Neural crest cell (in vitro differentiated cells): ENCODE results near the gene C20orf204. TPM values are rescaled to one million over a fixed set of nuclear protein-coding genes. Genes with fewer than 3 reads are reported as not detected.

Source experiments
- DNase-seq: peaks from one replicate; pipeline ENCODE4 v3.0.0; 2021; ENCODE audit warnings: low read depth, mixed read lengths, low spot score
- H3K27ac Mint-ChIP-seq: one replicate; pipeline ENCODE4 v1.8.0; 2021; ENCODE audit warnings: mild to moderate bottlenecking, mixed read lengths; ENCODE audit not compliant: unreplicated experiment
- H3K27me3 Mint-ChIP-seq: 2 replicates; pipeline ENCODE4 v1.8.0; 2021; ENCODE audit warnings: low read depth, mild to moderate bottlenecking, mixed read lengths
- H3K36me3 Mint-ChIP-seq: 2 replicates; pipeline ENCODE4 v1.8.0; 2021; ENCODE audit warnings: low read depth, mild to moderate bottlenecking, mixed read lengths
- H3K4me1 Mint-ChIP-seq: 2 replicates; pipeline ENCODE4 v1.8.0; 2021; ENCODE audit warnings: mixed read lengths
- H3K4me3 Mint-ChIP-seq: one replicate; pipeline ENCODE4 v1.8.0; 2021; ENCODE audit warnings: mild to moderate bottlenecking, mixed read lengths
- H3K9me3 Mint-ChIP-seq: 2 replicates; pipeline ENCODE4 v1.8.0; 2021; ENCODE audit warnings: mixed read lengths
- CTCF ChIP-seq: fragments of 200-600 bp; sonication (generic); conservative IDR thresholded peaks from 2 replicates; pipeline ENCODE4 v1.5.0; 2021; ENCODE audit warnings: antibody characterized with exemption, mild to moderate bottlenecking
- total RNA-seq: library from RNA; stranded (reverse); gene quantifications from 2 replicates; pipeline ENCODE4 v1.2.1, GENCODE V29; 2021

Gene C20orf204
- total RNA-seq, 1 donor from 2014 or later = 2.3 TPM

GRCh38 chr20:64058536-64058935 lies 22.6 kb downstream of the C20orf204 start:
- no peak for TF ChIP-seq CTCF
- Mint-ChIP-seq H3K4me3 (no peak overlapping the region), H3K9me3 (no peaks in the 10 kb centered on the region), H3K4me1 (peaks cover 11% of the 10 kb centered on the region), H3K27ac (no peak overlapping the region), H3K36me3 (no peaks in the 10 kb centered on the region), H3K27me3 (peaks cover 9% of the 10 kb centered on the region)
- DNase-seq = no peak

GRCh38 chr20:64062276-64062595 lies 26.3 kb downstream of the C20orf204 start:
- DNase-seq = no peak
- Mint-ChIP-seq H3K27me3 (peaks cover 2% of the 10 kb centered on the region), H3K36me3 (no peaks in the 10 kb centered on the region), H3K9me3 (no peaks in the 10 kb centered on the region), H3K4me1 (peaks cover 24% of the 10 kb centered on the region), H3K4me3 (peak overlapping the region; percentile 96), H3K27ac (no peak overlapping the region)
- TF ChIP-seq CTCF = no peak

- TF ChIP-seq CTCF = no peak
- Mint-ChIP-seq H3K9me3 (no peaks in the 10 kb centered on the region), H3K4me1 (peaks cover 24% of the 10 kb centered on the region), H3K36me3 (no peaks in the 10 kb centered on the region), H3K27me3 (peaks cover 2% of the 10 kb centered on the region), H3K4me3 (peak within 1 kb of the TSS; percentile 96), H3K27ac (peak within 1 kb of the TSS; percentile 96)
- peak; percentile 91 for DNase-seq
Observed at GRCh38 chr20:64062596-64063388, 26.8 kb downstream of the C20orf204 start, which contains the start of gene TCEA2. TSS of gene TCEA2 (plus strand) at chr20:64063198. CDS start at chr20:64063313, 115 bp downstream.

GRCh38 chr20:64063389-64064144 lies 27.6 kb downstream of the C20orf204 start:
- peak overlapping the region; percentile 96 for H3K4me3 Mint-ChIP-seq
- peaks cover 24% of the 10 kb centered on the region for H3K4me1 Mint-ChIP-seq
- peaks cover 2% of the 10 kb centered on the region for H3K27me3 Mint-ChIP-seq
- peak overlapping the region; percentile 96 for H3K27ac Mint-ChIP-seq
- H3K9me3 Mint-ChIP-seq = no peaks in the 10 kb centered on the region
- H3K36me3 Mint-ChIP-seq = no peaks in the 10 kb centered on the region
- DNase-seq = no peak
- TF ChIP-seq CTCF = no peak

- no peak for DNase-seq
- Mint-ChIP-seq H3K4me1 (peaks cover 24% of the 10 kb centered on the region), H3K9me3 (no peaks in the 10 kb centered on the region), H3K27me3 (peaks cover under 1% of the 10 kb centered on the region), H3K27ac (peak overlapping the region; percentile 96), H3K36me3 (no peaks in the 10 kb centered on the region), H3K4me3 (peak overlapping the region; percentile 96)
- no peak for TF ChIP-seq CTCF
Observed at GRCh38 chr20:64064145-64064698, 28.2 kb downstream of the C20orf204 start.
